ENCODE measurements around the gene MARCHF10.

DNA sequence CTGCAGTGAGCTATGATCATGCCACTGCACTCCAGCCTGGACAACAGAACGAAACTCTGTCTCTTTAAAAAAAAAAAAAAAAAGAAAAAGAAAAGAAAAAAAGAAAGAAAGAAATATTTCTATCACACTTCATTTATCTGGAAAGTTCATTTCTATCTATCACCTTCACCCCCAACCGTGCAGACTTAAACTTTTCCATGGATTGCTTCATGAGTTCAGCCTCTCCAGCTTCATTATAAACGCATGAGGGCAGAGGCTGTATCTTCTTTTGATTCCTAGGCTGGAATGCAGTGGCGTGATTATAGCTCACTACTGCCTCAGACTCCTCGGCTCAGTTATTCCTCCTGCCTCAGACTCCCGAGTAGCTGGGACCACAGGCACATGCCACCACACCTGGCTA lies 152.5 kb downstream of the MARCHF10 start:
- TF ChIP-seq EZH2phosphoT487 (IDR thresholded peaks at IDR 0.05; ENCODE audit: insufficient read depth, low read depth) (no peak), EZH2 (IDR thresholded peaks at IDR 0.05; ENCODE audit: insufficient read depth, poor library complexity, severe bottlenecking) (no peak)
